H1 (cell line): Measurements from ENCODE around the gene ZBTB14. TPM values are rescaled to one million over a fixed set of nuclear protein-coding genes. Genes with fewer than 3 reads are reported as not detected.

Experiments used
- CTCF ChIA-PET: fragments of 300-600 bp; sonication (Branson Sonifier 250); formaldehyde crosslinking; loops from one replicate; lab custom pipeline; 2021; ENCODE audit not compliant: partially characterized antibody; lab: Charles Lee
- POLR2A ChIA-PET: fragments of 300-600 bp; sonication (Branson Sonifier 250); formaldehyde crosslinking; loops from one replicate; lab custom pipeline; 2021; ENCODE audit warnings: inconsistent platforms; ENCODE audit not compliant: partially characterized antibody; lab: Charles Lee
- DNase-seq, 2 experiments: peaks; one replicate each; pipeline versions ENCODE4 v3.0.0 to v3.0.0-alpha.2; 2010 to 2022; ENCODE audit warnings: low spot score in 2 of 2, low read depth in 1 of 2, mixed read lengths in 1 of 2
- FAIRE-seq: peaks from 2 replicates; lab custom pipeline; 2011; peaks lifted over from hg19 to GRCh38; lab: Jason Lieb, UNC
- H2AFZ ChIP-seq: 2 replicates; pipeline ENCODE4 v1.8.1; 2012; ENCODE audit warnings: low read length, inconsistent platforms
- H2AK5ac ChIP-seq: 2 replicates; pipeline ENCODE4 v1.6.1; 2013; ENCODE audit warnings: low read depth, low read length
- H2BK120ac ChIP-seq: replicated peaks from 2 replicates; pipeline ENCODE3; 2013; ENCODE audit warnings: low read depth, low read length, inconsistent platforms
- H2BK12ac ChIP-seq: 2 replicates; pipeline ENCODE4 v1.6.1; 2013; ENCODE audit warnings: low read depth, low read length
- H2BK15ac ChIP-seq: 2 replicates; pipeline ENCODE4 v1.6.1; 2013; ENCODE audit warnings: low read length
- H2BK20ac ChIP-seq: 2 replicates; pipeline ENCODE4 v1.6.1; 2013; ENCODE audit warnings: low read length
- H2BK5ac ChIP-seq: 2 replicates; pipeline ENCODE4 v1.6.1; 2013; ENCODE audit warnings: low read depth, low read length
- H3K14ac ChIP-seq: 2 replicates; pipeline ENCODE4 v1.6.1; 2013; ENCODE audit warnings: inconsistent platforms; ENCODE audit not compliant: insufficient read length
- H3K18ac ChIP-seq: 2 replicates; pipeline ENCODE4 v1.6.1; 2013; ENCODE audit warnings: low read length; ENCODE audit errors: extremely low read depth
- H3K23ac ChIP-seq: 2 replicates; pipeline ENCODE4 v1.6.1; 2013; ENCODE audit warnings: inconsistent platforms; ENCODE audit not compliant: insufficient read length
- H3K23me2 ChIP-seq: 2 replicates; pipeline ENCODE4 v1.6.1; 2013; ENCODE audit warnings: low read depth, low read length
- H3K27ac ChIP-seq: 2 replicates; pipeline ENCODE4 v1.6.1; 2011; ENCODE audit warnings: low read depth, low read length, inconsistent platforms
- H3K27me3 ChIP-seq, 4 experiments: replicated peaks in 1 of 4; 1 replicate in 1 of 4; 2 replicates in 3 of 4; pipeline versions ENCODE4 v1.6.1 to v1.8.1; 2011 to 2013; ENCODE audit warnings: low read length in 3 of 4, mild to moderate bottlenecking in 3 of 4, inconsistent platforms in 2 of 4, mixed read lengths in 2 of 4, moderate library complexity in 1 of 4; ENCODE audit not compliant: control insufficient read depth in 3 of 4, insufficient read depth in 3 of 4; ENCODE audit errors: extremely low read depth in 1 of 4
- H3K36me3 ChIP-seq, 4 experiments: 2 replicates each; pipeline versions ENCODE4 v1.6.1 to v1.8.1; 2011 to 2013; ENCODE audit warnings: mild to moderate bottlenecking in 4 of 4, low read length in 3 of 4, moderate library complexity in 2 of 4, control low read depth in 1 of 4, inconsistent platforms in 1 of 4; ENCODE audit not compliant: insufficient read depth in 4 of 4, control insufficient read depth in 2 of 4
- H3K4ac ChIP-seq: replicated peaks from 2 replicates; pipeline ENCODE3; 2013; ENCODE audit warnings: low read length, low read depth, mixed read lengths, inconsistent platforms; ENCODE audit not compliant: insufficient read length
- H3K4me1 ChIP-seq, 4 experiments: replicated peaks in 1 of 4; 1 replicate in 1 of 4; 2 replicates in 3 of 4; pipeline versions ENCODE4 v1.6.1 to v1.8.1; 2011 to 2013; ENCODE audit warnings: low read length in 3 of 4, inconsistent platforms in 2 of 4, mixed read lengths in 1 of 4; ENCODE audit not compliant: insufficient read depth in 4 of 4, control insufficient read depth in 3 of 4
- H3K4me2 ChIP-seq, 2 experiments: 2 replicates each; pipeline versions ENCODE4 v1.6.1 to v1.8.1; 2011 to 2013; ENCODE audit warnings: low read depth in 2 of 2, low read length in 2 of 2, control low read depth in 1 of 2, inconsistent platforms in 1 of 2, mild to moderate bottlenecking in 1 of 2; ENCODE audit not compliant: insufficient read depth in 1 of 2
- H3K4me3 ChIP-seq, 4 experiments: fragments of 200-600, 300-600 bp in 1 of 4; sonication (generic), shearing (Covaris generic), sonication (Bioruptor Twin) in 1 of 4; 2 replicates each; pipeline versions ENCODE4 v1.5.1 to v1.8.1; 2011 to 2016; ENCODE audit warnings: low read length in 4 of 4, low read depth in 3 of 4, control low read depth in 2 of 4, inconsistent platforms in 2 of 4, mild to moderate bottlenecking in 2 of 4, mixed read lengths in 1 of 4, moderate library complexity in 1 of 4; ENCODE audit not compliant: insufficient read depth in 2 of 4; ENCODE audit errors: extremely low read depth in 1 of 4
- H3K56ac ChIP-seq: replicated peaks from 2 replicates; pipeline ENCODE3; 2013; ENCODE audit warnings: low read depth, mild to moderate bottlenecking, mixed read lengths, low read length, inconsistent platforms; ENCODE audit not compliant: insufficient read length
- H3K79me1 ChIP-seq: 2 replicates; pipeline ENCODE4 v1.6.1; 2013; ENCODE audit warnings: low read depth, low read length, control low read depth
- H3K79me2 ChIP-seq, 2 experiments: 2 replicates each; pipeline versions ENCODE4 v1.6.1 to v1.8.1; 2012 to 2013; ENCODE audit warnings: low read length in 2 of 2, mild to moderate bottlenecking in 2 of 2, inconsistent platforms in 1 of 2; ENCODE audit not compliant: insufficient read depth in 2 of 2, control insufficient read depth in 1 of 2
- H3K9ac ChIP-seq, 4 experiments: replicated peaks in 1 of 4; 1 replicate in 1 of 4; 2 replicates in 3 of 4; pipeline versions ENCODE4 v1.6.1 to v1.8.1; 2011 to 2013; ENCODE audit warnings: low read depth in 3 of 4, low read length in 3 of 4, control low read depth in 2 of 4, mild to moderate bottlenecking in 2 of 4, moderate library complexity in 2 of 4, inconsistent platforms in 1 of 4; ENCODE audit errors: extremely low read depth in 1 of 4
- H3K9me3 ChIP-seq, 2 experiments: 2 replicates each; pipeline versions ENCODE4 v1.6.1 to v1.8.1; 2012 to 2013; ENCODE audit warnings: mild to moderate bottlenecking in 2 of 2, moderate library complexity in 2 of 2, control low read depth in 1 of 2, inconsistent platforms in 1 of 2, low read depth in 1 of 2, low read length in 1 of 2, mixed read lengths in 1 of 2; ENCODE audit not compliant: insufficient read depth in 2 of 2
- H4K20me1 ChIP-seq, 2 experiments: replicated peaks in 1 of 2; 2 replicates each; pipeline versions ENCODE3 to v1.8.1; 2011 to 2013; ENCODE audit warnings: inconsistent platforms in 2 of 2, low read length in 2 of 2, mild to moderate bottlenecking in 1 of 2; ENCODE audit not compliant: insufficient read depth in 2 of 2, control insufficient read depth in 1 of 2
- H4K5ac ChIP-seq: 2 replicates; pipeline ENCODE4 v1.6.1; 2013; ENCODE audit warnings: low read length, low read depth, mixed read lengths, inconsistent platforms; ENCODE audit not compliant: insufficient read length
- H4K8ac ChIP-seq: 2 replicates; pipeline ENCODE4 v1.8.0; 2013; ENCODE audit warnings: mild to moderate bottlenecking, moderate library complexity, low read length, inconsistent platforms; ENCODE audit not compliant: insufficient read depth; ENCODE audit errors: extremely low read depth
- H4K91ac ChIP-seq: replicated peaks from 2 replicates; pipeline ENCODE3; 2013; ENCODE audit warnings: low read length, mixed read lengths, inconsistent platforms; ENCODE audit not compliant: insufficient read length
- FOSL1 ChIP-seq: IDR thresholded peaks from 2 replicates; pipeline ENCODE4 v1.6.1; 2011; ENCODE audit warnings: mild to moderate bottlenecking, low read depth, low read length, moderate library complexity; ENCODE audit not compliant: insufficient read depth
- NRF1 ChIP-seq: IDR thresholded peaks from 2 replicates; pipeline ENCODE4 v1.6.1; 2011; ENCODE audit warnings: mild to moderate bottlenecking, low read depth, low read length, improper control_type of control experiment
- WGBS, 2 experiments: shearing (Covaris generic) in 1 of 2; methylation state at CpG; one replicate each; pipeline versions ENCODE4 v1.1.6 to v1.1.7; 2013 to 2015; ENCODE audit warnings: low lambda C conversion rate in 2 of 2, mixed read lengths in 2 of 2, inconsistent platforms in 1 of 2, low coverage in 1 of 2, missing lambda C conversion rate in 1 of 2; ENCODE audit not compliant: insufficient replicate concordance in 2 of 2, insufficient coverage in 1 of 2, insufficient read length in 1 of 2; ENCODE audit errors: extremely low coverage in 1 of 2, missing lambda C conversion rate in 1 of 2; 5-methylcytosine and 5-hydroxymethylcytosine counted together
- polyA plus RNA-seq, 7 experiments: library from polyadenylated mRNA; depleted of rRNA in 3 of 7; stranded (reverse) in 5 of 7; unstranded in 2 of 7; fragments of >200 nt in 5 of 7; fragments of 200-250 nt in 2 of 7; gene quantifications; 1 replicate in 5 of 7; 2 replicates in 1 of 7; 4 replicates in 1 of 7; pipeline versions ENCODE4 v1.2.1 to v1.2.3, GENCODE V29; 2011 to 2013; ENCODE audit warnings: missing spikeins in 2 of 7, mixed read lengths in 2 of 7
- total RNA-seq: library from RNA; stranded (reverse); fragmentation: NEBNext Ultra II Directional; extraction: Animal tissue kit (Norgen Biotek cat#: 25700); gene quantifications from 2 replicates; pipeline ENCODE4 v1.2.1, GENCODE V29; 2021

Gene ZBTB14
- total and polyA plus RNA-seq, 2 of the 8 experiments (the other 6 are each of a cell fraction or from before 2014, with no cell fraction given): 5.2 to 18.3 TPM

GRCh38 chr18:5288517-5288935, 7.0 kb downstream of the ZBTB14 start:
- H3K4me3 ChIP-seq: no peak overlapping the region
- POLR2A ChIA-PET: interaction anchor here (2.7 kb wide), 1 partner anchor 8 kb away, joined by 11 read pairs; the partner anchor contains the start of gene ZBTB14
- H3K36me3 ChIP-seq: peaks cover 2 to 17% (median 14%) of the 10 kb centered on the region in 4 experiments; a peak in 6 of 8 replicates
- no peaks in the 10 kb centered on the region for H3K9me3 ChIP-seq
- WGBS, 2 experiments: 63% methylated on average over 2 of the region's 2 CpGs; no CpG with 5 or more reads in 1 of the 2 experiments
- no peak overlapping the region for H2BK120ac ChIP-seq
- H3K27me3 ChIP-seq: no peaks in the 10 kb centered on the region
- no peaks in the 10 kb centered on the region for H3K79me1 ChIP-seq
- no peak overlapping the region for H3K56ac ChIP-seq
- no peak overlapping the region for H2BK20ac ChIP-seq
- no peak for TF ChIP-seq FOSL1
- no peak for TF ChIP-seq NRF1
- H4K91ac ChIP-seq: no peak overlapping the region
- DNase-seq (no peak), FAIRE-seq (no peak)
- H3K23ac ChIP-seq: no peak overlapping the region
- no peaks in the 10 kb centered on the region; a peak in 1 of 4 replicates for H3K79me2 ChIP-seq
- H3K4ac ChIP-seq: no peak overlapping the region
- H4K8ac ChIP-seq: no peak overlapping the region
- H2BK15ac ChIP-seq: no peak overlapping the region
- H3K23me2 ChIP-seq: no peaks in the 10 kb centered on the region
- no peak overlapping the region for H3K18ac ChIP-seq
- H3K4me1 ChIP-seq: peaks cover 0 to 6% (median 3%) of the 10 kb centered on the region in 4 experiments; a peak in 3 of 7 replicates
- H2BK5ac ChIP-seq: no peak overlapping the region
- H3K4me2 ChIP-seq: no peak overlapping the region
- no peak overlapping the region for H3K14ac ChIP-seq
- CTCF ChIA-PET: interaction anchor here (1.0 to 2.0 kb wide), 3 partner anchors 14 to 221 kb away, joined by 3 to 7 read pairs (median 4); no protein-coding TSS in a partner anchor
- no peak overlapping the region for H2AK5ac ChIP-seq
- no peak overlapping the region for H2AFZ ChIP-seq
- no peak overlapping the region for H2BK12ac ChIP-seq
- H3K9ac ChIP-seq: no peak overlapping the region
- H3K27ac ChIP-seq: no peak overlapping the region
- no peak overlapping the region for H4K5ac ChIP-seq
- no peaks in the 10 kb centered on the region for H4K20me1 ChIP-seq
